ENCODE data around the gene CRK.

CRK gene

GRCh38 chr17:1455797-1456599 lies at the start of gene CRK:
TSS of gene CRK (minus strand) at chr17:1456232. CDS start at chr17:1456117, 115 bp downstream.
- peak within 1 kb of the TSS; percentile 83 to 99 (median 94) for H3K4me2 ChIP-seq
- peak within 1 kb of the TSS; percentile 90 to 99 (median 97) for H3K27ac ChIP-seq
- no peak for TF ChIP-seq Cebpa-rat (IDR thresholded peaks at IDR 0.05)
- peaks cover 16 to 35% (median 32%) of the 10 kb centered on the region in 11 experiments; a peak in 20 of 22 replicates for H3K36me3 ChIP-seq
- peaks cover 48 to 70% (median 54%) of the 10 kb centered on the region in 11 experiments for H4K20me1 ChIP-seq
- peak within 1 kb of the TSS; percentile 93 to 99 (median 98) for H3K9ac ChIP-seq
- H3K4me3 ChIP-seq, result peak within 1 kb of the TSS; percentile 83 to 100 (median 99)
- H3K9me3 ChIP-seq (replicated peaks in 1 of 11), result no peaks in the 10 kb centered on the region
- H3K27me3 ChIP-seq, result peaks cover 11 to 32% (median 19%) of the 10 kb centered on the region in 11 experiments
- H3K4me1 ChIP-seq, result peaks cover 27 to 55% (median 39%) of the 10 kb centered on the region in 10 experiments

DNA sequence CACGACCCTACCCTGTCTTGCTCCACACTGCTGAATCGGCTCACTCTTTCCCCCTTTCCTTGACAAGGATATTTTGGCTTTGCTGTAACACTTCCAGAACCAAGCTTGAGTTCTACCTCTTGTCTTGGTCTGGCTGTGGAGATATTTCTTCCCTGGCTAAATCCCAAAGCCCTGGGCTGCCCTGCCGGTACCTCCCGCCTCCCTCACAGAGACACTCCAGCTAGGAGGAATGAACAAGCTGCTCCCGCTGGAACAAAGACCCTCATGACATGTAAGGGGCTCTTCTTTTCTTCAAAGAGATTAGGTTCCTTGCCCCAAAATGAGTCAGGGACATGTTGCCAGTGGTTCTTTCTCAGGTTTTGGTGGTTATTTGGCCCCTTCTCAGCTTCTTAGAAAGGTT lies 49.6 kb upstream of the CRK start:
- Histone ChIP-seq H3K27me3 (no peaks in the 10 kb centered on the region), H3K4me1 (peaks cover 0 to 16% (median 7%) of the 10 kb centered on the region in 10 experiments; a peak in 12 of 20 replicates), H3K27ac (no peak overlapping the region), H3K4me2 (no peak overlapping the region), H3K9ac (peak overlapping the region in 2 of 11 experiments; percentile 5 to 15; a peak in 1 of 22 replicates), H4K20me1 (peaks cover 0 to 20% (median 0%) of the 10 kb centered on the region in 11 experiments; a peak in 7 of 22 replicates), H3K9me3 (replicated peaks in 1 of 11) (no peaks in the 10 kb centered on the region), H3K4me3 (no peak overlapping the region), H3K36me3 (peaks cover 15 to 53% (median 27%) of the 10 kb centered on the region in 11 experiments; a peak in 21 of 22 replicates)
- TF ChIP-seq Cebpa-rat (IDR thresholded peaks at IDR 0.05), result no peak

DNA sequence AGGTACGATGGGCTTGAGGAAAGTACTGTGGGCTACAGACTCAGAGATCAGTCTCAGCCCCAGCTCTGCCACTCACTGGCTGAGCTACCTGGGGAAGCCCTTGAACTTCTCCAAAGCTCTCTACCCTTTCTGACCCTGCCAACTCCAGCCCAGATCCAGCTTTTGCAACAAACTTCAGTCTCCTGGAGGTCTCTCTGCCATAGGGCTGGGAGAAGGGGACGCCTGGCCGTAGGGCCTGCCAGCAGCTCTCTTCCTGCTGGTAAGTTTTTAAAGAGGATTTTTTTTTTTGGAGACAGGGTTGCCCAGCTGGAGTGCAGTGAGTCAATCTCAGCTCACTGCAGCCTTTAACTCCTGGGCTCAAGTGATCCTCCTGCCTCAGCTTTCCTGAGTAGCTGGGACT lies 48.8 kb upstream of the CRK start:
- H3K4me1 ChIP-seq, result peaks cover 0 to 15% (median 7%) of the 10 kb centered on the region in 10 experiments; a peak in 12 of 20 replicates
- H3K36me3 ChIP-seq, result peaks cover 15 to 48% (median 27%) of the 10 kb centered on the region in 11 experiments; a peak in 21 of 22 replicates
- no peak overlapping the region for H3K27ac ChIP-seq
- H3K9me3 ChIP-seq (replicated peaks in 1 of 11), result no peaks in the 10 kb centered on the region
- H3K4me2 ChIP-seq, result no peak overlapping the region
- H4K20me1 ChIP-seq, result peaks cover 0 to 19% (median 0%) of the 10 kb centered on the region in 11 experiments; a peak in 7 of 22 replicates
- no peaks in the 10 kb centered on the region for H3K27me3 ChIP-seq
- 0 out of 22 replicates have a peak overlapping the region, but pooled peaks of 1 of the 11 experiments have one; percentile 15 for H3K9ac ChIP-seq
- TF ChIP-seq Cebpa-rat (IDR thresholded peaks at IDR 0.05), result no peak
- no peak overlapping the region for H3K4me3 ChIP-seq

- no peak overlapping the region for H3K27ac ChIP-seq
- TF ChIP-seq Cebpa-rat (IDR thresholded peaks at IDR 0.05), result no peak
Measured at GRCh38 chr17:1503699-1504098, 47.7 kb upstream of the CRK start.

DNA sequence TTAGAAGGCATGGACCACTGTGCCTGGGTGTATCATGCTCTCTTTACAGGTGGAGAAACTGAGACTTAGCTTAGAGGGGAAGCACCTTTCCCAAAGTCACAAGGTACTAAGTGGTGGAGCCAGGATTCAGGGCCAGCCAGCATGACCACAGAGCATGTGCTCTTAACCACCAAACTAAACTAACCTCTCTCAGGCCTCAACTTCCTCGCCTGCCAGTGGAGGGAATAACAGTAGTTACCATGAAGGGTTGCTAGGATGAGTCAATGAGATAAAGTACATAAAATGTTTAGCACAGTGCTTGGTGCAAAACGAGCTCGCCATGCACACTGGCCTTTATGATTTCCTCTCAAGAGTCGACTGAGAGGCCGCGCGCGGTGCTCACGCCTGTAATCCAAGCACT lies 42.8 kb upstream of the CRK start:
- peak overlapping the region in 10 of 11 experiments; percentile 49 to 68 (median 60); a peak in 12 of 22 replicates for H3K4me2 ChIP-seq

More at GRCh38 chr17:1503699-1504098, 47.7 kb upstream of the CRK start:
- Histone ChIP-seq H3K9ac (no peak overlapping the region), H3K27me3 (peaks cover 0 to 8% (median 4%) of the 10 kb centered on the region in 11 experiments; a peak in 12 of 22 replicates), H3K4me2 (no peak overlapping the region), H3K4me1 (peaks cover 0 to 13% (median 7%) of the 10 kb centered on the region in 10 experiments; a peak in 16 of 20 replicates), H3K9me3 (replicated peaks in 1 of 11) (no peaks in the 10 kb centered on the region), H3K4me3 (no peak overlapping the region), H3K36me3 (peaks cover 11 to 38% (median 21%) of the 10 kb centered on the region in 11 experiments; a peak in 21 of 22 replicates), H4K20me1 (peaks cover 0 to 11% (median 0%) of the 10 kb centered on the region in 11 experiments; a peak in 7 of 22 replicates)

DNA sequence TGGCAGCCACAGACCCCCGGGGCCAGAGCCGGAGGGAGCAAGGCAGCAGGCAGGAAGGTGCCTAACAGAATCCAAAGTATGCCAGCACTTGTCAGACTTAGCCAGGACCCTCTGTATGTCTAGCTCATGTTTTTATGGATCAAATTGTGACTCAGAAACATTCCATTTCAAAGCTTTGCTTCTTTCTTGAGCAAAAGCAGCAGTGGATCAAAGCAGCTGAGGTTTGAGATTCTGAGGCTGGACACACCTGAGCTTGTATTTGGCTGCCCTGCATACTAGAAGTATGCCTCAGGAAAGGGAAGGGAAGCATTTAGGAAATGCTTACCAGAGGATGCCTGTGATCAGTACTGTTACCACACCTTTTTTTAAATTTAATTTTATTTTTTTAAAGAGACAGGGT lies 42.2 kb upstream of the CRK start:
- Histone ChIP-seq H3K9ac (peak overlapping the region in 2 of 11 experiments; percentile 22 to 34; a peak in 2 of 22 replicates), H3K4me1 (peaks cover 21 to 38% (median 31%) of the 10 kb centered on the region in 10 experiments), H3K36me3 (peaks cover 0 to 31% (median 14%) of the 10 kb centered on the region in 11 experiments; a peak in 11 of 22 replicates), H3K9me3 (replicated peaks in 1 of 11) (no peaks in the 10 kb centered on the region), H3K27me3 (peaks cover 11 to 24% (median 19%) of the 10 kb centered on the region in 11 experiments; a peak in 19 of 22 replicates), H3K27ac (no peak overlapping the region), H3K4me3 (no peak overlapping the region), H3K4me2 (peak overlapping the region; percentile 31 to 75 (median 60)), H4K20me1 (peaks cover 0 to 40% (median 18%) of the 10 kb centered on the region in 11 experiments; a peak in 15 of 22 replicates)
- TF ChIP-seq Cebpa-rat (IDR thresholded peaks at IDR 0.05), result no peak

More for the DNA sequence above, 42.8 kb upstream of the CRK start:
- H3K27ac ChIP-seq, result no peak overlapping the region
- no peaks in the 10 kb centered on the region for H3K9me3 ChIP-seq (replicated peaks in 1 of 11)
- peaks cover 0 to 31% (median 14%) of the 10 kb centered on the region in 11 experiments; a peak in 11 of 22 replicates for H3K36me3 ChIP-seq
- peaks cover 11 to 24% (median 19%) of the 10 kb centered on the region in 11 experiments; a peak in 19 of 22 replicates for H3K27me3 ChIP-seq
- H4K20me1 ChIP-seq, result peaks cover 0 to 40% (median 14%) of the 10 kb centered on the region in 11 experiments; a peak in 14 of 22 replicates
- H3K4me1 ChIP-seq, result peaks cover 15 to 31% (median 25%) of the 10 kb centered on the region in 10 experiments
- H3K9ac ChIP-seq, result no peak overlapping the region
- no peak for TF ChIP-seq Cebpa-rat (IDR thresholded peaks at IDR 0.05)
- no peak overlapping the region for H3K4me3 ChIP-seq

DNA sequence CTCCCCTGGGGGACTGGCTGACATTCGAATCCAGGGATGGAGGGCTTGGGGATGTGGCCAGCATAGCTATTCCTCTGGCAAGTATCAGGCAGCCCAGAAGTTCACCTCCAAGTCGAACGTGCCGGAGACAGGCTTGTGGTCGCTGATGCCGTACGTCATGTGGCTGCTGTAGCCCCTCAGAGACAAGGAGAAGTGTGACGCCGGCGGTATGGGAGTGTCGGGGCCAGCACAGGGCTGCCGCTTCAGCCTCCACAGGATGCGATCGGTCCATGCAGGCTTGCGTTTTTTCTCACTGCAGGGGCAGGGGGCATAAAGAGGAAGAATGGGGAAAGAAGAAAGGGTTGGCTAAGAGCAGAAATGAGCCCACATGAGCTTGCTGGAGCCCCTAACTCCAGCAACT lies 41.8 kb upstream of the CRK start:
- no peak for TF ChIP-seq Cebpa-rat (IDR thresholded peaks at IDR 0.05)
- Histone ChIP-seq H3K4me3 (no peak overlapping the region), H3K9ac (peak overlapping the region in 2 of 11 experiments; percentile 22 to 34; a peak in 3 of 22 replicates), H3K27ac (no peak overlapping the region), H3K27me3 (peaks cover 11 to 25% (median 20%) of the 10 kb centered on the region in 11 experiments; a peak in 20 of 22 replicates), H4K20me1 (peaks cover 0 to 40% (median 22%) of the 10 kb centered on the region in 11 experiments; a peak in 17 of 22 replicates), H3K36me3 (peaks cover 0 to 31% (median 14%) of the 10 kb centered on the region in 11 experiments; a peak in 11 of 22 replicates), H3K9me3 (replicated peaks in 1 of 11) (no peaks in the 10 kb centered on the region), H3K4me2 (peak overlapping the region; percentile 31 to 75 (median 60)), H3K4me1 (peaks cover 25 to 42% (median 35%) of the 10 kb centered on the region in 10 experiments)

- TF ChIP-seq Cebpa-rat (IDR thresholded peaks at IDR 0.05), result no peak
- no peak overlapping the region for H3K9ac ChIP-seq
- peaks cover 0 to 50% (median 30%) of the 10 kb centered on the region in 11 experiments; a peak in 17 of 22 replicates for H4K20me1 ChIP-seq
- no peak overlapping the region for H3K4me3 ChIP-seq
- peaks cover 0 to 31% (median 14%) of the 10 kb centered on the region in 11 experiments; a peak in 11 of 22 replicates for H3K36me3 ChIP-seq
- H3K4me1 ChIP-seq, result peaks cover 35 to 46% (median 44%) of the 10 kb centered on the region in 10 experiments
- H3K27ac ChIP-seq, result no peak overlapping the region
- H3K9me3 ChIP-seq (replicated peaks in 1 of 11), result no peaks in the 10 kb centered on the region
- H3K27me3 ChIP-seq, result peaks cover 15 to 34% (median 28%) of the 10 kb centered on the region in 11 experiments; a peak in 21 of 22 replicates
- H3K4me2 ChIP-seq, result peak overlapping the region in 1 of 11 experiments; percentile 49; a peak in 1 of 22 replicates
Measured at GRCh38 chr17:1496869-1497268, 40.8 kb upstream of the CRK start.
